ENCODE data around the gene SLFN14. TPM values are rescaled to one million over a fixed set of nuclear protein-coding genes. Genes with fewer than 3 reads are reported as not detected.

The SLFN14 gene
- total RNA-seq, 1 experiment from 2014 or later, result not detected

DNA sequence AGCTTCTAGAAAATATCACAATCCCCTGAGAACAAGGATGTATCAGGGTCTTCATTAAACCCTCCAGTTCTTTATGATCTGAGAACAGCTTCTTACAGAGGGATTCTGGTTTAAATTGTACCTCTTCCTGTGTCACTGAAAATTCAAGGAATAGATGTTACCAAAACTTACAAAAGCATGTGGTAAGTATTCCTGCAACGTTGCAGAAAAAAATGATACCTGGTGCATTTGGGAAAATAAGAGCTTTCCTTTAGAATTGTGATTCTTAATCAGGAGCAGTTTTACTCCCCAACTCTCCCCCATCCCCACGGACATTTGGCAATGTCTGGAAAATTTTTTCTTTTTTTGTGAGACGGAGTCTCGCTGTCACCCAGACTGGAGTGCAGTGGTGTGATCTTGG is 7.3 kb downstream of the SLFN14 start:
- no peak for TF ChIP-seq EZH2 (IDR thresholded peaks at IDR 0.05; ENCODE audit: low read length, unreplicated experiment)
- no peak for TF ChIP-seq CTCF (conservative IDR thresholded peaks at IDR 0.05; ENCODE audit: low read depth, low read length)
- TF ChIP-seq EZH2phosphoT487 (IDR thresholded peaks at IDR 0.05; ENCODE audit: borderline replicate concordance, low read length), result no peak
- Histone ChIP-seq H2AFZ (ENCODE audit: low read length) (no peak overlapping the region), H3K27me3 (ENCODE audit: low read length) (peaks cover 45% of the 10 kb centered on the region), H3K9ac (ENCODE audit: low read length) (no peak overlapping the region), H3K4me2 (ENCODE audit: low read length) (no peak overlapping the region), H3K9me3 (ENCODE audit: low read length) (no peaks in the 10 kb centered on the region), H3K79me2 (ENCODE audit: low read length) (no peaks in the 10 kb centered on the region), H3F3A (ENCODE audit: low read length, unreplicated experiment) (no peaks in the 10 kb centered on the region), H3K36me3 (ENCODE audit: low read depth, low read length) (no peaks in the 10 kb centered on the region), H3K4me1 (ENCODE audit: insufficient read depth, low read length) (no peaks in the 10 kb centered on the region), H3K27ac (ENCODE audit: low read length) (no peak overlapping the region), H3K4me3 (ENCODE audit: low read length) (no peak overlapping the region), H4K20me1 (ENCODE audit: low read length) (no peaks in the 10 kb centered on the region), H3K9me2 (replicated peaks; ENCODE audit: low read length) (no peaks in the 10 kb centered on the region)
- intact Hi-C loops (cut with micrococcal nuclease), result no loop called here
- ChIA-PET CTCF (no interaction called here), POLR2A (ENCODE audit: unreplicated experiment) (no interaction called here)
- ATAC-seq (no peak), DNase-seq (no peak)
- BruUV-seq (replicated peaks), result no TSS peak

DNA sequence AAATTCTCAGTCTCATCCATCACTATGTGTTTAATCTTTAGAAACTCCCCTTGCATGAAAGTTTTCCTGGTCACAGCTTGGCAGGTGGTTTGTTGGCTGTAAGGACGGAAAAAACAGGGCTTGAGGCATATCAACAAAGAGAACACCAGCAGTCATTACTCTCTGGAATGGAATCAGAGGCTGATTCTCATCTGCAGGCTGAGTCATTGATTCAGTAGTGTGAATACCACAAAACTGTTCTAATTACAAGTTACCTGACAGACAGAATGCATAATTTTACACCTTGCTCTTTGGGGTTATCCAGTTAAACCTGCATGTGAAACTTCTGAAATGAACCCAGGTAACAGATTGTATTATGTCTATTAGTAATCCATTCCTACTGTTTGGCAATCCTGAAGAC is 11.6 kb downstream of the SLFN14 start:
- Histone ChIP-seq H3K4me3 (ENCODE audit: low read length) (no peak overlapping the region), H3K9ac (ENCODE audit: low read length) (no peak overlapping the region), H3K36me3 (ENCODE audit: low read depth, low read length) (no peaks in the 10 kb centered on the region), H3K4me2 (ENCODE audit: low read length) (no peak overlapping the region), H3K27ac (ENCODE audit: low read length) (no peak overlapping the region), H3K9me3 (ENCODE audit: low read length) (no peaks in the 10 kb centered on the region), H3K4me1 (ENCODE audit: insufficient read depth, low read length) (no peaks in the 10 kb centered on the region), H2AFZ (ENCODE audit: low read length) (no peak overlapping the region), H3K9me2 (replicated peaks; ENCODE audit: low read length) (no peaks in the 10 kb centered on the region), H4K20me1 (ENCODE audit: low read length) (no peaks in the 10 kb centered on the region), H3K27me3 (ENCODE audit: low read length) (peaks cover 32% of the 10 kb centered on the region), H3F3A (ENCODE audit: low read length, unreplicated experiment) (no peaks in the 10 kb centered on the region), H3K79me2 (ENCODE audit: low read length) (no peaks in the 10 kb centered on the region)
- no peak for TF ChIP-seq EZH2 (IDR thresholded peaks at IDR 0.05; ENCODE audit: low read length, unreplicated experiment)
- no peak for TF ChIP-seq CTCF (conservative IDR thresholded peaks at IDR 0.05; ENCODE audit: low read depth, low read length)
- no peak for TF ChIP-seq EZH2phosphoT487 (IDR thresholded peaks at IDR 0.05; ENCODE audit: borderline replicate concordance, low read length)
- no peak for ATAC-seq
- no TSS peak for BruUV-seq (replicated peaks)
- ChIA-PET CTCF (no interaction called here), POLR2A (ENCODE audit: unreplicated experiment) (no interaction called here)
- no peak for DNase-seq
- intact Hi-C loops (cut with micrococcal nuclease), result no loop called here

GRCh38 chr17:35548208-35548810 is 12.3 kb downstream of the SLFN14 start:
- BruUV-seq (replicated peaks), result no TSS peak
- Histone ChIP-seq H3K27me3 (ENCODE audit: low read length) (peaks cover 28% of the 10 kb centered on the region), H3F3A (ENCODE audit: low read length, unreplicated experiment) (no peaks in the 10 kb centered on the region), H3K4me2 (ENCODE audit: low read length) (no peak overlapping the region), H3K27ac (ENCODE audit: low read length) (no peak overlapping the region), H4K20me1 (ENCODE audit: low read length) (no peaks in the 10 kb centered on the region), H3K9me2 (replicated peaks; ENCODE audit: low read length) (no peaks in the 10 kb centered on the region), H3K9ac (ENCODE audit: low read length) (no peak overlapping the region), H2AFZ (ENCODE audit: low read length) (no peak overlapping the region), H3K36me3 (ENCODE audit: low read depth, low read length) (no peaks in the 10 kb centered on the region), H3K4me3 (ENCODE audit: low read length) (no peak overlapping the region), H3K4me1 (ENCODE audit: insufficient read depth, low read length) (0 out of 2 replicates have a peak, but pooled peaks cover 2% of the 10 kb centered on the region), H3K79me2 (ENCODE audit: low read length) (no peaks in the 10 kb centered on the region), H3K9me3 (ENCODE audit: low read length) (no peaks in the 10 kb centered on the region)
- intact Hi-C loops (cut with micrococcal nuclease), result no loop called here
- ChIA-PET POLR2A (ENCODE audit: unreplicated experiment) (no interaction called here), CTCF (no interaction called here)
- DNase-seq (no peak), ATAC-seq (no peak)
- no peak for TF ChIP-seq CTCF (conservative IDR thresholded peaks at IDR 0.05; ENCODE audit: low read depth, low read length)
- no peak for TF ChIP-seq EZH2phosphoT487 (IDR thresholded peaks at IDR 0.05; ENCODE audit: borderline replicate concordance, low read length)
- TF ChIP-seq EZH2 (IDR thresholded peaks at IDR 0.05; ENCODE audit: low read length, unreplicated experiment), result no peak

Data from PC-3 (cell line).